HCT116 (cell line): ENCODE results near the gene DND1. TPM values are rescaled to one million over a fixed set of nuclear protein-coding genes. Genes with fewer than 3 reads are reported as not detected.

Experiments used
- ATAC-seq: fragments of 200-7000 bp; cut with Tn5 transposase; 2 replicates; pipeline ENCODE4 v1.9.1; 2020; ENCODE audit warnings: mild to moderate bottlenecking, moderate library complexity
- BruUV-seq: library from RNA; stranded (reverse); fragments of 400-500 nt; replicated peaks from 2 replicates; lab custom pipeline; 2021; lab: Mats Ljungman, UMichigan
- CTCF ChIA-PET: fragments of 300-600 bp; sonication (Branson Sonifier 250); formaldehyde crosslinking; loops from one replicate; lab custom pipeline; 2021; ENCODE audit warnings: antibody characterized with exemption; lab: Charles Lee
- POLR2A ChIA-PET: fragments of 300-600, 350-600 bp; sonication (Branson Sonifier 250); formaldehyde crosslinking; loops from one replicate; lab custom pipeline; 2021; ENCODE audit warnings: antibody characterized with exemption; lab: Charles Lee
- RAD21 ChIA-PET, 2 experiments: fragments of 300-600 bp; sonication (Branson Sonifier 250); formaldehyde crosslinking; loops; one replicate each; lab custom pipeline; 2023; ENCODE audit warnings: low total read pairs in 2 of 2; ENCODE audit not compliant: uncharacterized antibody in 2 of 2, unreplicated experiment in 2 of 2, low non-redundant PET in 1 of 2; lab: Charles Lee
- DNase-seq: peaks from one replicate; pipeline ENCODE4 v3.0.0-alpha.2; 2010; ENCODE audit warnings: low read depth, low spot score
- H2AFZ ChIP-seq: fragments of 200-600 bp; shearing (Covaris generic), sonication (generic); 2 replicates; pipeline ENCODE4 v1.6.1; 2017; ENCODE audit warnings: low read depth, mixed run types, mixed read lengths, antibody characterized with exemption, low read length; ENCODE audit not compliant: poor library complexity, severe bottlenecking
- H3K27ac ChIP-seq: 2 replicates; pipeline ENCODE4 v1.5.1; 2012; ENCODE audit warnings: low read depth, low read length
- H3K27me3 ChIP-seq: fragments of 200-600 bp; sonication (generic); 2 replicates; pipeline ENCODE4 v1.6.1; 2016; ENCODE audit warnings: mixed run types, low read length, mixed read lengths; ENCODE audit not compliant: insufficient read depth
- H3K36me3 ChIP-seq, 2 experiments: fragments of 200-500 bp in 1 of 2; fragments of 200-600 bp in 1 of 2; sonication (Bioruptor generic) in 1 of 2; sonication (generic) in 1 of 2; 2 replicates each; pipeline versions ENCODE4 v1.5.1 to v1.6.1; 2014 to 2016; ENCODE audit warnings: low read length in 2 of 2, inconsistent platforms in 1 of 2, mixed read lengths in 1 of 2, mixed run types in 1 of 2; ENCODE audit not compliant: insufficient read depth in 2 of 2, control insufficient read depth in 1 of 2
- H3K4me1 ChIP-seq, 2 experiments: fragments of 200-600 bp in 1 of 2; sonication (generic) in 1 of 2; 2 replicates each; pipeline versions ENCODE4 v1.5.1 to v1.6.1; 2012 to 2017; ENCODE audit warnings: low read length in 2 of 2, inconsistent platforms in 1 of 2, mild to moderate bottlenecking in 1 of 2, mixed read lengths in 1 of 2, mixed run types in 1 of 2, moderate library complexity in 1 of 2; ENCODE audit not compliant: insufficient read depth in 2 of 2, control insufficient read depth in 1 of 2
- H3K4me2 ChIP-seq: fragments of 200-600 bp; sonication (generic); 2 replicates; pipeline ENCODE4 v1.6.1; 2017; ENCODE audit warnings: mixed run types, low read length, mixed read lengths
- H3K4me3 ChIP-seq, 2 experiments: fragments of 200-600 bp in 1 of 2; sonication (generic) in 1 of 2; replicated peaks in 1 of 2; 2 replicates each; pipeline ENCODE4 v1.5.1; 2011 to 2016; ENCODE audit warnings: low read length in 2 of 2, control low read depth in 1 of 2, low read depth in 1 of 2, mild to moderate bottlenecking in 1 of 2, mixed read lengths in 1 of 2, mixed run types in 1 of 2
- H3K79me2 ChIP-seq: fragments of 200-600 bp; sonication (generic); 2 replicates; pipeline ENCODE4 v1.6.1; 2017; ENCODE audit warnings: mild to moderate bottlenecking, mixed run types, low read length, moderate library complexity, mixed read lengths; ENCODE audit not compliant: insufficient read depth
- H3K9ac ChIP-seq: fragments of 200-600 bp; sonication (generic); 2 replicates; pipeline ENCODE4 v1.6.1; 2016; ENCODE audit warnings: low read length, mixed read lengths
- H3K9me2 ChIP-seq: fragments of 200-600 bp; sonication (generic), shearing (Covaris generic); 2 replicates; pipeline ENCODE4 v1.6.1; 2017; ENCODE audit warnings: mixed run types, mild to moderate bottlenecking, moderate library complexity; ENCODE audit not compliant: insufficient read depth
- H3K9me3 ChIP-seq, 2 experiments: fragments of 200-500 bp in 1 of 2; fragments of 200-600 bp in 1 of 2; sonication (Bioruptor generic) in 1 of 2; sonication (generic) in 1 of 2; 2 replicates each; pipeline ENCODE4 v1.6.1; 2014 to 2017; ENCODE audit warnings: low read length in 2 of 2, mixed read lengths in 2 of 2, inconsistent platforms in 1 of 2, low read depth in 1 of 2, mild to moderate bottlenecking in 1 of 2, mixed run types in 1 of 2, moderate library complexity in 1 of 2; ENCODE audit not compliant: control insufficient read depth in 1 of 2, insufficient read depth in 1 of 2
- H4K20me1 ChIP-seq: fragments of 200-600 bp; sonication (generic), shearing (Covaris generic); 2 replicates; pipeline ENCODE4 v1.6.1; 2017; ENCODE audit warnings: mixed run types, mild to moderate bottlenecking, moderate library complexity; ENCODE audit not compliant: insufficient read depth
- CEBPB ChIP-seq: IDR thresholded peaks from 2 replicates; pipeline ENCODE4 v1.6.1; 2012; ENCODE audit warnings: low read depth
- EGR1 ChIP-seq: IDR thresholded peaks from 2 replicates; pipeline ENCODE4 v1.6.1; 2012; ENCODE audit warnings: low read depth
- EZH2 ChIP-seq: fragments of 200-600 bp; sonication (generic); IDR thresholded peaks from 2 replicates; pipeline ENCODE4 v1.6.1; 2017; ENCODE audit warnings: antibody characterized with exemption, mixed run types
- EZH2phosphoT487 ChIP-seq: fragments of 200-600 bp; IDR thresholded peaks from 2 replicates; pipeline ENCODE4 v1.6.1; 2018; ENCODE audit warnings: antibody characterized with exemption, borderline replicate concordance
- POLR2AphosphoS5 ChIP-seq: IDR thresholded peaks from 2 replicates; pipeline ENCODE4 v1.6.1; 2011; ENCODE audit warnings: mild to moderate bottlenecking, low read depth, low read length, moderate library complexity
- RAD21 ChIP-seq: IDR thresholded peaks from 2 replicates; pipeline ENCODE4 v1.6.1; 2012; ENCODE audit warnings: low read depth, mild to moderate bottlenecking
- SIN3A ChIP-seq: IDR thresholded peaks from 2 replicates; pipeline ENCODE4 v1.6.1; 2012; ENCODE audit warnings: low read depth
- SP1 ChIP-seq: IDR thresholded peaks from 2 replicates; pipeline ENCODE4 v1.6.1; 2012; ENCODE audit warnings: low read depth
- SRF ChIP-seq: IDR thresholded peaks from 2 replicates; pipeline ENCODE4 v1.6.1; 2012; ENCODE audit warnings: low read depth
- TCF7L2 ChIP-seq: IDR thresholded peaks from 2 replicates; pipeline ENCODE4 v1.7.0; 2011; ENCODE audit warnings: borderline replicate concordance, inconsistent platforms; ENCODE audit not compliant: insufficient read depth, insufficient read length; ENCODE audit errors: extremely low read depth
- YY1 ChIP-seq: IDR thresholded peaks from 2 replicates; pipeline ENCODE4 v1.6.1; 2011; ENCODE audit warnings: low read length, low read depth, moderate library complexity, mild to moderate bottlenecking; ENCODE audit not compliant: insufficient replicate concordance; ENCODE audit errors: extremely low read depth
- intact Hi-C: fragments of 100-400 bp; cut with micrococcal nuclease; formaldehyde crosslinking; loops from 2 replicates; pipeline ENCODE4 v1.10.0; 2022
- total RNA-seq: library from RNA; stranded (reverse); gene quantifications from one replicate; pipeline ENCODE4 v1.2.1, GENCODE V29; 2021; ENCODE audit not compliant: unreplicated experiment
- TF ChIP-seq, protein P1 (sequence below): IDR thresholded peaks from 2 replicates; pipeline ENCODE4 v1.6.1; 2012; ENCODE audit warnings: low read depth
- TF ChIP-seq, protein P2 (sequence below): IDR thresholded peaks from 2 replicates; pipeline ENCODE4 v1.6.1; 2012
- TF ChIP-seq, protein P3 (sequence below): IDR thresholded peaks from 2 replicates; pipeline ENCODE4 v1.6.1; 2012

DND1 gene
- total RNA-seq, 1 experiment from 2014 or later: 2.3 TPM

DNA sequence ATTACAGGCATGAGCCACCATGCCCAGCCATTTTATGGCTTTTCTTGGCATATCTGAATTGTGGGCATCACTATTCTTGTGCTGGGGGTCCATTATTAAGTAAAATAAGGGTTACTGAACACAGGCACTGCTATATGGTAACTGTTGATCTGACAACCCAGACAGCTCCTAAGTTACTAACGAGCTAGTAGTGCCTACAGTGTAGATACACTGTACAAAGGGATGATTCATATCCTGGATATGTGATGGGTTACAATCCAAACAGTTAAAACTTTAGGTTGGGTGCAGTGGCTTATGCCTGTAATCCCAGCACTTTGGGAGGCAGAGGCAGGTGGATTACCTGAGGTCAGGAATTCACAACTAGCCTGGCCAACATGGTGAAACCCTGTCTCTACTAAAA, 44.7 kb downstream of the DND1 start:
- Histone ChIP-seq H3K4me1 (peaks cover 0 to 19% of the 10 kb centered on the region in 2 experiments; a peak in 2 of 4 replicates), H3K27ac (no peak overlapping the region), H3K9me3 (no peaks in the 10 kb centered on the region), H2AFZ (no peak overlapping the region), H3K36me3 (no peaks in the 10 kb centered on the region), H3K9ac (no peak overlapping the region), H3K4me2 (0 out of 2 replicates have a peak overlapping the region, but pooled peaks have one; percentile 12), H3K79me2 (no peaks in the 10 kb centered on the region), H4K20me1 (no peaks in the 10 kb centered on the region), H3K9me2 (no peaks in the 10 kb centered on the region), H3K4me3 (no peak overlapping the region), H3K27me3 (no peaks in the 10 kb centered on the region)
- no TSS peak for BruUV-seq
- TF ChIP-seq CEBPB (no peak), SP1 (no peak), SIN3A (no peak), TCF7L2 (no peak), YY1 (no peak), EZH2 (no peak), EGR1 (no peak), EZH2phosphoT487 (no peak), POLR2AphosphoS5 (no peak), RAD21 (no peak), SRF (no peak)
- TF ChIP-seq, protein P1, sequence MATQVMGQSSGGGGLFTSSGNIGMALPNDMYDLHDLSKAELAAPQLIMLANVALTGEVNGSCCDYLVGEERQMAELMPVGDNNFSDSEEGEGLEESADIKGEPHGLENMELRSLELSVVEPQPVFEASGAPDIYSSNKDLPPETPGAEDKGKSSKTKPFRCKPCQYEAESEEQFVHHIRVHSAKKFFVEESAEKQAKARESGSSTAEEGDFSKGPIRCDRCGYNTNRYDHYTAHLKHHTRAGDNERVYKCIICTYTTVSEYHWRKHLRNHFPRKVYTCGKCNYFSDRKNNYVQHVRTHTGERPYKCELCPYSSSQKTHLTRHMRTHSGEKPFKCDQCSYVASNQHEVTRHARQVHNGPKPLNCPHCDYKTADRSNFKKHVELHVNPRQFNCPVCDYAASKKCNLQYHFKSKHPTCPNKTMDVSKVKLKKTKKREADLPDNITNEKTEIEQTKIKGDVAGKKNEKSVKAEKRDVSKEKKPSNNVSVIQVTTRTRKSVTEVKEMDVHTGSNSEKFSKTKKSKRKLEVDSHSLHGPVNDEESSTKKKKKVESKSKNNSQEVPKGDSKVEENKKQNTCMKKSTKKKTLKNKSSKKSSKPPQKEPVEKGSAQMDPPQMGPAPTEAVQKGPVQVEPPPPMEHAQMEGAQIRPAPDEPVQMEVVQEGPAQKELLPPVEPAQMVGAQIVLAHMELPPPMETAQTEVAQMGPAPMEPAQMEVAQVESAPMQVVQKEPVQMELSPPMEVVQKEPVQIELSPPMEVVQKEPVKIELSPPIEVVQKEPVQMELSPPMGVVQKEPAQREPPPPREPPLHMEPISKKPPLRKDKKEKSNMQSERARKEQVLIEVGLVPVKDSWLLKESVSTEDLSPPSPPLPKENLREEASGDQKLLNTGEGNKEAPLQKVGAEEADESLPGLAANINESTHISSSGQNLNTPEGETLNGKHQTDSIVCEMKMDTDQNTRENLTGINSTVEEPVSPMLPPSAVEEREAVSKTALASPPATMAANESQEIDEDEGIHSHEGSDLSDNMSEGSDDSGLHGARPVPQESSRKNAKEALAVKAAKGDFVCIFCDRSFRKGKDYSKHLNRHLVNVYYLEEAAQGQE: no peak
- TF ChIP-seq, protein P2, sequence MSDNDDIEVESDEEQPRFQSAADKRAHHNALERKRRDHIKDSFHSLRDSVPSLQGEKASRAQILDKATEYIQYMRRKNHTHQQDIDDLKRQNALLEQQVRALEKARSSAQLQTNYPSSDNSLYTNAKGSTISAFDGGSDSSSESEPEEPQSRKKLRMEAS: no peak
- TF ChIP-seq, protein P3, sequence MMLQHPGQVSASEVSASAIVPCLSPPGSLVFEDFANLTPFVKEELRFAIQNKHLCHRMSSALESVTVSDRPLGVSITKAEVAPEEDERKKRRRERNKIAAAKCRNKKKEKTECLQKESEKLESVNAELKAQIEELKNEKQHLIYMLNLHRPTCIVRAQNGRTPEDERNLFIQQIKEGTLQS: no peak
- no peak for ATAC-seq
- ChIA-PET CTCF (no interaction called here), POLR2A (no interaction called here), RAD21 (no interaction called here)
- intact Hi-C loops: no loop called here
- no peak for DNase-seq
